Stomach (tissue), 4 donors: ENCODE data around the gene MED13L.

ENCODE experiments used
- POLR2A ChIP-seq, 4 donors: fragments of 450-650 bp; IDR thresholded peaks; one replicate each; pipeline ENCODE4 v1.6.1; 2016; ENCODE audit warnings: antibody characterized with exemption in 4 of 4, control low read depth in 2 of 4, mild to moderate bottlenecking in 1 of 4, moderate library complexity in 1 of 4
- POLR2AphosphoS5 ChIP-seq, 3 donors: sonication (generic); formaldehyde crosslinking; IDR thresholded peaks; one replicate each; pipeline ENCODE4 v1.6.1; 2016; ENCODE audit warnings: antibody characterized with exemption in 3 of 3
- TF ChIP-seq, protein P1 (sequence below), 7 experiments: fragments of 450-650 bp in 4 of 7; fragments of 200-600 bp in 3 of 7; sonication (generic) in 3 of 7; IDR thresholded peaks; one replicate each; pipeline ENCODE4 v1.5.1; 2016 to 2019; ENCODE audit warnings: antibody characterized with exemption in 7 of 7, control low read depth in 2 of 7, mild to moderate bottlenecking in 1 of 7

GRCh38 chr12:116064493-116064892 is 213.0 kb downstream of the MED13L start:
- TF ChIP-seq, protein P1, sequence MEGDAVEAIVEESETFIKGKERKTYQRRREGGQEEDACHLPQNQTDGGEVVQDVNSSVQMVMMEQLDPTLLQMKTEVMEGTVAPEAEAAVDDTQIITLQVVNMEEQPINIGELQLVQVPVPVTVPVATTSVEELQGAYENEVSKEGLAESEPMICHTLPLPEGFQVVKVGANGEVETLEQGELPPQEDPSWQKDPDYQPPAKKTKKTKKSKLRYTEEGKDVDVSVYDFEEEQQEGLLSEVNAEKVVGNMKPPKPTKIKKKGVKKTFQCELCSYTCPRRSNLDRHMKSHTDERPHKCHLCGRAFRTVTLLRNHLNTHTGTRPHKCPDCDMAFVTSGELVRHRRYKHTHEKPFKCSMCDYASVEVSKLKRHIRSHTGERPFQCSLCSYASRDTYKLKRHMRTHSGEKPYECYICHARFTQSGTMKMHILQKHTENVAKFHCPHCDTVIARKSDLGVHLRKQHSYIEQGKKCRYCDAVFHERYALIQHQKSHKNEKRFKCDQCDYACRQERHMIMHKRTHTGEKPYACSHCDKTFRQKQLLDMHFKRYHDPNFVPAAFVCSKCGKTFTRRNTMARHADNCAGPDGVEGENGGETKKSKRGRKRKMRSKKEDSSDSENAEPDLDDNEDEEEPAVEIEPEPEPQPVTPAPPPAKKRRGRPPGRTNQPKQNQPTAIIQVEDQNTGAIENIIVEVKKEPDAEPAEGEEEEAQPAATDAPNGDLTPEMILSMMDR (IDR thresholded peaks at IDR 0.05) = no peak
- TF ChIP-seq POLR2AphosphoS5 (IDR thresholded peaks at IDR 0.05) (no peak), POLR2A (IDR thresholded peaks at IDR 0.05) (no peak)
